ENCODE measurements around the gene DHX35. TPM values are rescaled to one million over a fixed set of nuclear protein-coding genes. Genes with fewer than 3 reads are reported as not detected.

DHX35 gene
- total and polyA plus RNA-seq, 2 of the 8 experiments (the other 6 are each of a cell fraction or from before 2014, with no cell fraction given): 21.9 to 27.7 TPM

DNA sequence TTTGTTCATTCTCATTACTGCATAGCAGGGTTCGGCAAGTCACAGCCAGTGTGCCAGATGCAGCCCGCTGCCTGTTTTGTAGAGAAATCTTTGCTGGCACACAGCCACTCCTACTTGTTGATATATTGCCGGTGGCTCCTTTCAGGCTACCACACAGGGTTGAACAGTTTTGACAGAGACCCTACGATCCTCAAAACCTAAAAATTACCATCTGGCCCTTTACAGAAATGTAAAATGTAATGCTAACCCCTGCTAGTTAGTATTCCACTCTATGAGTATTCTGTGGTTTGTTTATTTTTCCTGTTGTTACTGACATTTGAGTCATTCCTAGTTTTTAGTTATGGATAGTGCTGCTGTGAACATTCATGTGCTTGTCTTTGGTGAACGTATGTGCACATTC, 11.5 kb downstream of the DHX35 start:
- Histone ChIP-seq H3K27me3 (replicated peaks in 1 of 4; ENCODE audit: control insufficient read depth in 3 of 4, extremely low read depth in 1 of 4, insufficient read depth in 3 of 4, low read length in 3 of 4) (no peaks in the 10 kb centered on the region), H2AFZ (ENCODE audit: low read length) (no peak overlapping the region), H3K4me2 (ENCODE audit: insufficient read depth in 1 of 2, low read depth in 2 of 2, low read length in 2 of 2) (no peak overlapping the region), H3K18ac (ENCODE audit: extremely low read depth, low read length) (no peak overlapping the region), H4K91ac (replicated peaks; ENCODE audit: insufficient read length, low read length) (no peak overlapping the region), H3K9ac (replicated peaks in 1 of 4; ENCODE audit: extremely low read depth in 1 of 4, low read depth in 3 of 4, low read length in 3 of 4) (no peak overlapping the region), H3K4me3 (ENCODE audit: extremely low read depth in 1 of 4, insufficient read depth in 2 of 4, low read depth in 3 of 4, low read length in 4 of 4) (no peak overlapping the region), H3K56ac (replicated peaks; ENCODE audit: insufficient read length, low read depth, low read length) (no peak overlapping the region), H3K14ac (ENCODE audit: insufficient read length) (no peak overlapping the region), H2BK20ac (ENCODE audit: low read length) (no peak overlapping the region), H3K23ac (ENCODE audit: insufficient read length) (no peak overlapping the region), H4K5ac (ENCODE audit: insufficient read length, low read depth, low read length) (no peak overlapping the region), H3K79me2 (ENCODE audit: control insufficient read depth in 1 of 2, insufficient read depth in 2 of 2, low read length in 2 of 2) (peaks cover 0 to 17% of the 10 kb centered on the region in 2 experiments; a peak in 2 of 4 replicates), H2BK5ac (ENCODE audit: low read depth, low read length) (no peak overlapping the region), H2BK12ac (ENCODE audit: low read depth, low read length) (no peak overlapping the region), H3K4ac (replicated peaks; ENCODE audit: insufficient read length, low read depth, low read length) (no peak overlapping the region), H2AK5ac (ENCODE audit: low read depth, low read length) (no peak overlapping the region), H2BK120ac (replicated peaks; ENCODE audit: low read depth, low read length) (no peak overlapping the region), H3K4me1 (replicated peaks in 1 of 4; ENCODE audit: control insufficient read depth in 3 of 4, insufficient read depth in 4 of 4, low read length in 3 of 4) (no peaks in the 10 kb centered on the region), H3K23me2 (ENCODE audit: low read depth, low read length) (peaks cover 2% of the 10 kb centered on the region; the same call in 1 of the 2 replicates), H3K9me3 (ENCODE audit: insufficient read depth in 2 of 2, low read depth in 1 of 2, low read length in 1 of 2) (no peaks in the 10 kb centered on the region), H3K27ac (ENCODE audit: low read depth, low read length) (no peak overlapping the region), H3K36me3 (ENCODE audit: control insufficient read depth in 2 of 4, insufficient read depth in 4 of 4, low read length in 3 of 4) (peaks cover 13 to 44% (median 24%) of the 10 kb centered on the region in 4 experiments; a peak in 7 of 8 replicates), H4K20me1 (replicated peaks in 1 of 2; ENCODE audit: control insufficient read depth in 1 of 2, insufficient read depth in 2 of 2, low read length in 2 of 2) (peaks cover 1 to 11% of the 10 kb centered on the region in 2 experiments), H2BK15ac (ENCODE audit: low read length) (no peak overlapping the region), H3K79me1 (ENCODE audit: low read depth, low read length) (no peaks in the 10 kb centered on the region; the same call in 1 of the 2 replicates), H4K8ac (ENCODE audit: extremely low read depth, insufficient read depth, low read length) (no peak overlapping the region)
- CTCF ChIA-PET (ENCODE audit: partially characterized antibody): interaction anchor here (1.7 kb wide), 1 partner anchor 8 kb away, joined by 4 read pairs; no protein-coding TSS in a partner anchor
- no peak for DNase-seq (ENCODE audit: low read depth in 1 of 2, low spot score in 2 of 2)
- WGBS, 2 experiments (ENCODE audit: extremely low coverage in 1 of 2, insufficient coverage in 1 of 2, insufficient read length in 1 of 2, insufficient replicate concordance in 2 of 2, low coverage in 1 of 2, low lambda C conversion rate in 2 of 2, missing lambda C conversion rate in 1 of 2): 96% methylated on average over 5 of the region's 5 CpGs; no CpG with 5 or more reads in 1 of the 2 experiments
- no peak for FAIRE-seq
- POLR2A ChIA-PET (ENCODE audit: partially characterized antibody): interaction anchor here (0.8 kb wide), 1 partner anchor 10 kb away, joined by 4 read pairs; no protein-coding TSS in a partner anchor
- TF ChIP-seq, protein P1, sequence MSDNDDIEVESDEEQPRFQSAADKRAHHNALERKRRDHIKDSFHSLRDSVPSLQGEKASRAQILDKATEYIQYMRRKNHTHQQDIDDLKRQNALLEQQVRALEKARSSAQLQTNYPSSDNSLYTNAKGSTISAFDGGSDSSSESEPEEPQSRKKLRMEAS (IDR thresholded peaks at IDR 0.05): no peak
- TF ChIP-seq JUN (IDR thresholded peaks at IDR 0.05; ENCODE audit: low read depth, low read length) (no peak), BCL11A (IDR thresholded peaks at IDR 0.05; ENCODE audit: low read depth in 2 of 2, low read length in 2 of 2) (no peak), RBBP5 (IDR thresholded peaks at IDR 0.05; ENCODE audit: borderline replicate concordance, low read depth, low read length) (no peak), EZH2 (IDR thresholded peaks at IDR 0.05; ENCODE audit: low read depth, low read length, severe bottlenecking) (no peak), SP2 (IDR thresholded peaks at IDR 0.05; ENCODE audit: low read length) (no peak), SIN3A (conservative IDR thresholded peaks at IDR 0.05 in 1 of 2, IDR thresholded peaks at IDR 0.05 in 1 of 2; ENCODE audit: low read depth in 1 of 2, low read length in 2 of 2) (no peak), KDM5A (IDR thresholded peaks at IDR 0.05; ENCODE audit: low read length) (no peak), GABPA (IDR thresholded peaks at IDR 0.05; ENCODE audit: borderline replicate concordance, insufficient read depth, low read length) (no peak), POU5F1 (IDR thresholded peaks at IDR 0.05; ENCODE audit: low read depth, low read length) (no peak), RNF2 (IDR thresholded peaks at IDR 0.05; ENCODE audit: borderline replicate concordance, low read depth, low read length, missing control alignments, poor library complexity, severe bottlenecking) (no peak), TEAD4 (IDR thresholded peaks at IDR 0.05; ENCODE audit: low read depth, low read length) (no peak), CBX8 (IDR thresholded peaks at IDR 0.05; ENCODE audit: borderline replicate concordance, low read depth, low read length) (no peak)
